BE2C (cell line): ENCODE results near the gene SLC18B1.

Experiments
- DNase-seq: peaks from one replicate; pipeline ENCODE4 v3.0.0-alpha.2; 2020
- H3K27me3 ChIP-seq: fragments of 250-450 bp; sonication (Bioruptor Pico); 2 replicates; pipeline ENCODE4 v1.5.1; 2020; ENCODE audit warnings: mild to moderate bottlenecking
- H3K36me3 ChIP-seq: fragments of 250-450 bp; sonication (Bioruptor Pico); 2 replicates; pipeline ENCODE4 v1.5.1; 2020; ENCODE audit warnings: mild to moderate bottlenecking
- H3K4me1 ChIP-seq: fragments of 250-450 bp; sonication (Bioruptor Pico); 2 replicates; pipeline ENCODE4 v1.5.1; 2020
- H3K4me3 ChIP-seq: 2 replicates; pipeline ENCODE4 v1.5.1; 2011; ENCODE audit warnings: low read depth, low read length
- H3K9me3 ChIP-seq: fragments of 250-450 bp; sonication (Bioruptor Pico); 2 replicates; pipeline ENCODE4 v1.5.1; 2020
- CTCF ChIP-seq: IDR thresholded peaks from 2 replicates; pipeline ENCODE4 v1.5.1; 2012; ENCODE audit warnings: mild to moderate bottlenecking, low read depth, low read length

Gene SLC18B1

GRCh38 chr6:132814716-132815570 is 16.5 kb upstream of the SLC18B1 start:
- no peak for TF ChIP-seq CTCF
- H3K4me1 ChIP-seq: no peaks in the 10 kb centered on the region
- peak overlapping the region; percentile 94 for H3K4me3 ChIP-seq
- no peaks in the 10 kb centered on the region for H3K9me3 ChIP-seq
- peaks cover 53% of the 10 kb centered on the region for H3K36me3 ChIP-seq
- DNase-seq: no peak
- H3K27me3 ChIP-seq: peaks cover 15% of the 10 kb centered on the region

- no peak for DNase-seq
Observed at GRCh38 chr6:132813173-132813856, 14.9 kb upstream of the SLC18B1 start.

GRCh38 chr6:132812756-132813172 is 14.3 kb upstream of the SLC18B1 start:
- H3K4me1 ChIP-seq: no peaks in the 10 kb centered on the region
- H3K9me3 ChIP-seq: no peaks in the 10 kb centered on the region
- TF ChIP-seq CTCF: no peak
- peaks cover 37% of the 10 kb centered on the region for H3K27me3 ChIP-seq
- peaks cover 32% of the 10 kb centered on the region for H3K36me3 ChIP-seq
- peak overlapping the region; percentile 94 for H3K4me3 ChIP-seq
- no peak for DNase-seq

More at GRCh38 chr6:132813173-132813856, 14.9 kb upstream of the SLC18B1 start:
- H3K4me1 ChIP-seq: no peaks in the 10 kb centered on the region
- H3K36me3 ChIP-seq: peaks cover 38% of the 10 kb centered on the region
- peak overlapping the region; percentile 94 for H3K4me3 ChIP-seq
- peaks cover 31% of the 10 kb centered on the region for H3K27me3 ChIP-seq
- TF ChIP-seq CTCF: no peak
- H3K9me3 ChIP-seq: no peaks in the 10 kb centered on the region

- Histone ChIP-seq H3K27me3 (peaks cover 41% of the 10 kb centered on the region), H3K4me1 (no peaks in the 10 kb centered on the region), H3K4me3 (peak overlapping the region; percentile 94), H3K36me3 (peaks cover 27% of the 10 kb centered on the region), H3K9me3 (no peaks in the 10 kb centered on the region)
- no peak for TF ChIP-seq CTCF
- no peak for DNase-seq
Observed at GRCh38 chr6:132812255-132812732, 13.9 kb upstream of the SLC18B1 start.

- Histone ChIP-seq H3K9me3 (no peaks in the 10 kb centered on the region), H3K36me3 (peaks cover 17% of the 10 kb centered on the region), H3K4me3 (no peak overlapping the region), H3K27me3 (peaks cover 41% of the 10 kb centered on the region), H3K4me1 (no peaks in the 10 kb centered on the region)
- DNase-seq: no peak
- TF ChIP-seq CTCF: no peak
Observed at GRCh38 chr6:132811276-132811675, 12.8 kb upstream of the SLC18B1 start.
